ENCODE data around the gene PALB2. TPM values are rescaled to one million over a fixed set of nuclear protein-coding genes. Genes with fewer than 3 reads are reported as not detected.
"Not testable (repeated sequence)": the region's sequence is repeated elsewhere in the genome, so short reads cannot be mapped to it uniquely, and the experiment has no call there.

PALB2 gene
- polyA plus RNA-seq, 3 donors: 2.3 to 3.3 (median 2.5) TPM

- Mint-ChIP-seq H3K27me3 (ENCODE audit: low read depth in 3 of 3) (no peaks in the 10 kb centered on the region), H3K4me1 (no peaks in the 10 kb centered on the region), H3K4me3 (no peak overlapping the region), H3K27ac (peak overlapping the region in 1 of 7 donors; percentile 58), H3K9me3 (no peaks in the 10 kb centered on the region), H3K36me3 (peaks cover 45 to 72% of the 10 kb centered on the region in 2 donors)
- 92% methylated on average over 9 of the region's 9 CpGs for WGBS (ENCODE audit: insufficient coverage)
- Histone ChIP-seq H4K20me1 (ENCODE audit: insufficient read depth, low read length) (no peaks in the 10 kb centered on the region), H3K27me3 (ENCODE audit: control insufficient read depth in 2 of 2, insufficient read depth in 2 of 2, low read length in 2 of 2) (no peaks in the 10 kb centered on the region), H3K4me2 (replicated peaks; ENCODE audit: extremely low read depth, low read length, poor library complexity, severe bottlenecking) (no peak overlapping the region), H3K9ac (ENCODE audit: insufficient read depth, low read length, poor library complexity, severe bottlenecking) (no peak overlapping the region), H3K4me1 (ENCODE audit: control insufficient read depth in 1 of 2, insufficient read depth in 2 of 2, low read length in 2 of 2) (no peaks in the 10 kb centered on the region), H3K36me3 (replicated peaks in 1 of 2; ENCODE audit: control insufficient read depth in 1 of 2, insufficient read depth in 2 of 2, low read length in 2 of 2) (peaks cover 34 to 67% of the 10 kb centered on the region in 2 donors), H2AFZ (ENCODE audit: insufficient read depth, low read depth, low read length, poor library complexity, severe bottlenecking) (no peak overlapping the region), H3K9me3 (replicated peaks in 1 of 2; ENCODE audit: control insufficient read depth in 1 of 2, insufficient read depth in 1 of 2, low read length in 2 of 2) (no peaks in the 10 kb centered on the region), H3K4me3 (replicated peaks in 1 of 3; ENCODE audit: low read depth in 2 of 3, low read length in 3 of 3) (no peak overlapping the region), H3K79me2 (ENCODE audit: insufficient read depth, low read length) (no peaks in the 10 kb centered on the region), H3K27ac (ENCODE audit: low read depth in 1 of 2, low read length in 2 of 2) (no peak overlapping the region)
- DNase-seq: no peak
- intact Hi-C loops (cut with micrococcal nuclease): no loop called here
- no peak for TF ChIP-seq CTCF (IDR thresholded peaks at IDR 0.05)
Measured at GRCh38 chr16:23615805-23616204, 25.3 kb downstream of the PALB2 start.

- Histone ChIP-seq H3K4me3 (replicated peaks in 1 of 3; ENCODE audit: low read depth in 2 of 3, low read length in 3 of 3) (no peak overlapping the region), H3K36me3 (replicated peaks in 1 of 2; ENCODE audit: control insufficient read depth in 1 of 2, insufficient read depth in 2 of 2, low read length in 2 of 2) (peaks cover 24 to 41% of the 10 kb centered on the region in 2 donors), H3K9me3 (replicated peaks in 1 of 2; ENCODE audit: control insufficient read depth in 1 of 2, insufficient read depth in 1 of 2, low read length in 2 of 2) (no peaks in the 10 kb centered on the region), H3K79me2 (ENCODE audit: insufficient read depth, low read length) (no peaks in the 10 kb centered on the region), H2AFZ (ENCODE audit: insufficient read depth, low read depth, low read length, poor library complexity, severe bottlenecking) (no peak overlapping the region), H3K9ac (ENCODE audit: insufficient read depth, low read length, poor library complexity, severe bottlenecking) (no peak overlapping the region), H3K4me1 (ENCODE audit: control insufficient read depth in 1 of 2, insufficient read depth in 2 of 2, low read length in 2 of 2) (no peaks in the 10 kb centered on the region), H3K4me2 (replicated peaks; ENCODE audit: extremely low read depth, low read length, poor library complexity, severe bottlenecking) (no peak overlapping the region), H3K27me3 (ENCODE audit: control insufficient read depth in 2 of 2, insufficient read depth in 2 of 2, low read length in 2 of 2) (no peaks in the 10 kb centered on the region), H3K27ac (ENCODE audit: low read depth in 1 of 2, low read length in 2 of 2) (no peak overlapping the region), H4K20me1 (ENCODE audit: insufficient read depth, low read length) (no peaks in the 10 kb centered on the region)
- TF ChIP-seq CTCF (IDR thresholded peaks at IDR 0.05): no peak
- Mint-ChIP-seq H3K4me3 (no peak overlapping the region), H3K36me3 (peaks cover 28 to 56% of the 10 kb centered on the region in 2 donors), H3K9me3 (no peaks in the 10 kb centered on the region), H3K27me3 (ENCODE audit: low read depth in 3 of 3) (no peaks in the 10 kb centered on the region), H3K4me1 (peaks cover 3% of the 10 kb centered on the region), H3K27ac (no peak overlapping the region)
- intact Hi-C loops (cut with micrococcal nuclease): no loop called here
- DNase-seq: no peak
- WGBS (ENCODE audit: insufficient coverage): 100% methylated on average over 1 of the region's 3 CpGs
Measured at GRCh38 chr16:23611936-23612335, 29.2 kb downstream of the PALB2 start.

GRCh38 chr16:23610905-23611304, 30.2 kb downstream of the PALB2 start:
- H3K4me3 Mint-ChIP-seq; H3K27me3 ChIP-seq (ENCODE audit: control insufficient read depth in 2 of 2, insufficient read depth in 2 of 2, low read length in 2 of 2); H3K27me3 Mint-ChIP-seq (ENCODE audit: low read depth in 3 of 3); H3K4me1 Mint-ChIP-seq; H3K27ac ChIP-seq (ENCODE audit: low read depth in 1 of 2, low read length in 2 of 2); intact Hi-C loops (cut with micrococcal nuclease); H3K4me2 ChIP-seq (replicated peaks; ENCODE audit: extremely low read depth, low read length, poor library complexity, severe bottlenecking); H3K4me1 ChIP-seq (ENCODE audit: control insufficient read depth in 1 of 2, insufficient read depth in 2 of 2, low read length in 2 of 2); H3K9me3 ChIP-seq (replicated peaks in 1 of 2; ENCODE audit: control insufficient read depth in 1 of 2, insufficient read depth in 1 of 2, low read length in 2 of 2); H3K79me2 ChIP-seq (ENCODE audit: insufficient read depth, low read length); H4K20me1 ChIP-seq (ENCODE audit: insufficient read depth, low read length); H3K9me3 Mint-ChIP-seq; DNase-seq; H3K4me3 ChIP-seq (replicated peaks in 1 of 3; ENCODE audit: low read depth in 2 of 3, low read length in 3 of 3); H3K9ac ChIP-seq (ENCODE audit: insufficient read depth, low read length, poor library complexity, severe bottlenecking); H2AFZ ChIP-seq (ENCODE audit: insufficient read depth, low read depth, low read length, poor library complexity, severe bottlenecking); H3K27ac Mint-ChIP-seq: not testable (repeated sequence)
- no CpG with 5 or more reads among the region's 6 CpGs for WGBS (ENCODE audit: insufficient coverage)
- peaks cover 22 to 37% of the 10 kb centered on the region in 2 donors for H3K36me3 ChIP-seq (replicated peaks in 1 of 2; ENCODE audit: control insufficient read depth in 1 of 2, insufficient read depth in 2 of 2, low read length in 2 of 2)
- peaks cover 27 to 54% of the 10 kb centered on the region in 2 donors for H3K36me3 Mint-ChIP-seq

All from CD14-positive monocyte (primary cell).